ENCODE results near the gene RETREG2. TPM values are rescaled to one million over a fixed set of nuclear protein-coding genes. Genes with fewer than 3 reads are reported as not detected.

The RETREG2 gene
- total RNA-seq, 1 experiment from 2014 or later, result 63.7 TPM

DNA sequence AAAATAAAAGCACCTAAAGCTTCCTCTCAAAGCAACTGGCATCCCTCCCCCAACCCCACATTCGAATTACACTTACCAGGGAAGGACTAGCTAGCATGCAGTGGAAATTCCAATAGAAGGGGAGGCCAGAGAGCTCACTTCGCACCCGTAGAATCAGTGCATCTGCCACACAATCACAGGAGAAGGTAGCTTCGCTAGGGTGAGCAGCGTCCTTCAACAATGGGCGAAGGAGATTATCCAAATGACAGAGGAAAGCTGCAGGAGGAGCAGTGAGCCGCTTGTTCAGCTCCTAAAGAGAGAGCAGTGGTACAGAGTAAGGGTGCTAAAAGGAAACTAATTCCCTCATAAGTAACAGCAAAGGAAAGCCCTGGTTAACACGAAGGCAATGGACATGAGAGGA is 20.7 kb upstream of the RETREG2 start:
- Histone ChIP-seq H3K4me3 (replicated peaks in 1 of 2; ENCODE audit: low read depth in 1 of 2, low read length in 2 of 2) (no peak overlapping the region), H3K9me3 (ENCODE audit: control insufficient read depth in 1 of 2, insufficient read depth in 1 of 2, low read depth in 1 of 2, low read length in 2 of 2) (no peaks in the 10 kb centered on the region), H3K9ac (ENCODE audit: low read length) (no peak overlapping the region), H3K9me2 (ENCODE audit: insufficient read depth) (no peaks in the 10 kb centered on the region), H3K79me2 (ENCODE audit: insufficient read depth, low read length) (no peaks in the 10 kb centered on the region), H4K20me1 (ENCODE audit: insufficient read depth) (no peaks in the 10 kb centered on the region), H3K36me3 (ENCODE audit: control insufficient read depth in 1 of 2, insufficient read depth in 2 of 2, low read length in 2 of 2) (peaks cover 0 to 3% of the 10 kb centered on the region in 2 experiments; a peak in 2 of 4 replicates), H3K4me1 (ENCODE audit: control insufficient read depth in 1 of 2, insufficient read depth in 2 of 2, low read length in 2 of 2) (peaks cover 5 to 16% of the 10 kb centered on the region in 2 experiments; a peak in 3 of 4 replicates), H2AFZ (ENCODE audit: low read depth, low read length, poor library complexity, severe bottlenecking) (no peak overlapping the region), H3K4me2 (ENCODE audit: low read length) (no peak overlapping the region), H3K27ac (ENCODE audit: low read depth, low read length) (no peak overlapping the region), H3K27me3 (ENCODE audit: insufficient read depth, low read length) (no peaks in the 10 kb centered on the region)
- ChIA-PET POLR2A (interaction anchor here (1.3 kb wide), 1 partner anchor 122 kb away, joined by 3 read pairs; the partner anchor contains the start of gene DNAJB2), CTCF (interaction anchor here (1.1 to 2.6 kb wide), 4 partner anchors 84 to 373 kb away, joined by 3 to 7 read pairs (median 5); no protein-coding TSS in a partner anchor), RAD21 (ENCODE audit: low non-redundant PET in 1 of 2, low total read pairs in 2 of 2, uncharacterized antibody in 2 of 2, unreplicated experiment in 2 of 2) (no interaction called here)
- no TSS peak for BruUV-seq (replicated peaks)
- intact Hi-C loops (cut with micrococcal nuclease), result no loop called here
- TF ChIP-seq EZH2phosphoT487 (IDR thresholded peaks at IDR 0.05; ENCODE audit: borderline replicate concordance) (no peak), YY1 (IDR thresholded peaks at IDR 0.05; ENCODE audit: extremely low read depth, insufficient replicate concordance, low read depth, low read length) (no peak), JUND (IDR thresholded peaks at IDR 0.05) (no peak)
- TF ChIP-seq, protein P1, sequence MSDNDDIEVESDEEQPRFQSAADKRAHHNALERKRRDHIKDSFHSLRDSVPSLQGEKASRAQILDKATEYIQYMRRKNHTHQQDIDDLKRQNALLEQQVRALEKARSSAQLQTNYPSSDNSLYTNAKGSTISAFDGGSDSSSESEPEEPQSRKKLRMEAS (IDR thresholded peaks at IDR 0.05), result no peak
- DNase-seq (ENCODE audit: low read depth, low spot score), result no peak
- ATAC-seq, result no peak

DNA sequence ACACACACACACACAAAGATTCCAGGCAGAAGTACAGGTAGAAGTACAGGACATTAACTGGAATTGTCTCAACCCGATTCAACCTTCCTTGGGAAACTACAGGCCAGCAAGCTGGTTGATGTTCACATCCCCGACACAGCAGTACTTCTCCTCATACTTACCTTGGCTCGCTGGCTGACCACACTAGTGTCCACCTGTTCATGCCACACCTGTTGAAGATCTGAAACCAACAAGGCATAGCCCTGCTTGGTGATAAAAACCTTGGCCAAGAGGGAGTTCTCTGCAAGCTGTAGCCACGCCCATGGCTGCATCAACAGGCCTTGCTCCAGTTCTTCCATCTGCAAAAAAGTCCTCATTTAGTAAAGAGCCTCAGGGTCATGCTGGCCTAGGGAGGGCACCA is 20.1 kb upstream of the RETREG2 start:
- ChIA-PET POLR2A (no interaction called here), RAD21 (ENCODE audit: low non-redundant PET in 1 of 2, low total read pairs in 2 of 2, uncharacterized antibody in 2 of 2, unreplicated experiment in 2 of 2) (no interaction called here), CTCF (interaction anchor here (1.1 to 2.6 kb wide), 3 partner anchors 85 to 178 kb away, joined by 3 to 7 read pairs (median 7); no protein-coding TSS in a partner anchor)
- intact Hi-C loops (cut with micrococcal nuclease), result no loop called here
- Histone ChIP-seq H4K20me1 (ENCODE audit: insufficient read depth) (no peaks in the 10 kb centered on the region), H3K4me2 (ENCODE audit: low read length) (no peak overlapping the region), H3K9me2 (ENCODE audit: insufficient read depth) (no peaks in the 10 kb centered on the region), H3K79me2 (ENCODE audit: insufficient read depth, low read length) (no peaks in the 10 kb centered on the region), H3K27ac (ENCODE audit: low read depth, low read length) (no peak overlapping the region), H3K4me1 (ENCODE audit: control insufficient read depth in 1 of 2, insufficient read depth in 2 of 2, low read length in 2 of 2) (peaks cover 5 to 16% of the 10 kb centered on the region in 2 experiments; a peak in 3 of 4 replicates), H3K9me3 (ENCODE audit: control insufficient read depth in 1 of 2, insufficient read depth in 1 of 2, low read depth in 1 of 2, low read length in 2 of 2) (no peaks in the 10 kb centered on the region), H3K27me3 (ENCODE audit: insufficient read depth, low read length) (no peaks in the 10 kb centered on the region), H2AFZ (ENCODE audit: low read depth, low read length, poor library complexity, severe bottlenecking) (no peak overlapping the region), H3K36me3 (ENCODE audit: control insufficient read depth in 1 of 2, insufficient read depth in 2 of 2, low read length in 2 of 2) (peaks cover 0 to 3% of the 10 kb centered on the region in 2 experiments; a peak in 2 of 4 replicates), H3K9ac (ENCODE audit: low read length) (no peak overlapping the region), H3K4me3 (replicated peaks in 1 of 2; ENCODE audit: low read depth in 1 of 2, low read length in 2 of 2) (no peak overlapping the region)
- DNase-seq (ENCODE audit: low read depth, low spot score), result no peak
- no peak for ATAC-seq
- no TSS peak for BruUV-seq (replicated peaks)
- TF ChIP-seq CBX3 (IDR thresholded peaks at IDR 0.05; ENCODE audit: low read depth) (no peak), SIN3A (IDR thresholded peaks at IDR 0.05; ENCODE audit: low read depth) (no peak), FOSL1 (IDR thresholded peaks at IDR 0.05; ENCODE audit: low read depth) (no peak), ELF1 (IDR thresholded peaks at IDR 0.05; ENCODE audit: borderline replicate concordance, low read depth) (no peak), CEBPB (IDR thresholded peaks at IDR 0.05; ENCODE audit: low read depth) (no peak), JUND (IDR thresholded peaks at IDR 0.05) (no peak), POLR2A (IDR thresholded peaks at IDR 0.05; ENCODE audit: borderline replicate concordance, extremely low read depth, insufficient read depth, insufficient read length) (no peak), YY1 (IDR thresholded peaks at IDR 0.05; ENCODE audit: extremely low read depth, insufficient replicate concordance, low read depth, low read length) (no peak)

Data from HCT116 (cell line).